A673 (cell line): ENCODE data around the gene SCYL3.

Experiments
- CTCF ChIP-seq: fragments of 300-800, 200-600 bp; sonication (generic); conservative IDR thresholded peaks from 2 replicates; pipeline ENCODE4 v1.5.1; 2017; ENCODE audit warnings: low read depth, mild to moderate bottlenecking, antibody characterized with exemption, low read length, moderate library complexity, mixed read lengths
- EZH2 ChIP-seq: fragments of 200-600 bp; sonication (generic); IDR thresholded peaks from 2 replicates; pipeline ENCODE4 v1.6.1; 2017; ENCODE audit warnings: borderline replicate concordance, low read depth, mild to moderate bottlenecking, mixed read lengths, antibody characterized with exemption, low read length; ENCODE audit not compliant: poor library complexity, severe bottlenecking

- TF ChIP-seq CTCF (no peak), EZH2 (no peak)
Observed at GRCh38 chr1:169874229-169874628, 19.5 kb downstream of the SCYL3 start.
